GF-D8 (cell line): ENCODE measurements around the gene FITM2.
"Not testable (repeated sequence)": the region's sequence is repeated elsewhere in the genome, so short reads cannot be mapped to it uniquely, and the experiment has no call there.

Source experiments
- DNase-seq: peaks from one replicate; lab custom pipeline; 2025; lab: John Stamatoyannopoulos, UW

The FITM2 gene

GRCh38 chr20:44331201-44331600 lies 20.2 kb upstream of the FITM2 start:
- no peak for DNase-seq

- no peak for DNase-seq
Observed at GRCh38 chr20:44328428-44328827, 17.4 kb upstream of the FITM2 start.

GRCh38 chr20:44327748-44328147 lies 16.7 kb upstream of the FITM2 start:
- DNase-seq: not testable (repeated sequence)

GRCh38 chr20:44326391-44327159 lies 15.6 kb upstream of the FITM2 start:
- DNase-seq: no peak

GRCh38 chr20:44324343-44324742 lies 13.3 kb upstream of the FITM2 start:
- no peak for DNase-seq

- DNase-seq: no peak
Observed at GRCh38 chr20:44319839-44320422, 8.9 kb upstream of the FITM2 start.

GRCh38 chr20:44314870-44315269 lies 3.9 kb upstream of the FITM2 start:
- DNase-seq: no peak

GRCh38 chr20:44309763-44310663 lies 989 bp downstream of the FITM2 start:
- DNase-seq: no peak

- DNase-seq: no peak
Observed at GRCh38 chr20:44306927-44307326, 4.1 kb downstream of the FITM2 start.

- DNase-seq: no peak
Observed at GRCh38 chr20:44304383-44304782, 6.6 kb downstream of the FITM2 start.

- no peak for DNase-seq
Observed at GRCh38 chr20:44302736-44303135, 8.3 kb downstream of the FITM2 start.

GRCh38 chr20:44302026-44302669 lies 8.9 kb downstream of the FITM2 start:
- no peak for DNase-seq

GRCh38 chr20:44301285-44301684 lies 9.7 kb downstream of the FITM2 start:
- DNase-seq: no peak

GRCh38 chr20:44299011-44299535 lies 11.9 kb downstream of the FITM2 start:
- not testable (repeated sequence) for DNase-seq

- DNase-seq: no peak
Observed at GRCh38 chr20:44297721-44298120, 13.3 kb downstream of the FITM2 start.

GRCh38 chr20:44296011-44296410 lies 15.0 kb downstream of the FITM2 start:
- DNase-seq: no peak

- DNase-seq: no peak
Observed at GRCh38 chr20:44291754-44292153, 19.2 kb downstream of the FITM2 start.

GRCh38 chr20:44288252-44288651 lies 22.8 kb downstream of the FITM2 start:
- no peak for DNase-seq

- DNase-seq: no peak
Observed at GRCh38 chr20:44287272-44288097, 23.5 kb downstream of the FITM2 start.

- no peak for DNase-seq
Observed at GRCh38 chr20:44284032-44284431, 27.0 kb downstream of the FITM2 start.

- DNase-seq: no peak
Observed at GRCh38 chr20:44282192-44282591, 28.8 kb downstream of the FITM2 start.
